Cortex of kidney (tissue), 1 donor: ENCODE results near the gene MMP24OS.
"Not testable (repeated sequence)": the region's sequence is repeated elsewhere in the genome, so short reads cannot be mapped to it uniquely, and the experiment has no call there.

ENCODE experiments used
- DNase-seq: peaks from one replicate; lab custom pipeline; 2025; lab: John Stamatoyannopoulos, UW

The MMP24OS gene

GRCh38 chr20:35275741-35276251 is 2.1 kb downstream of the MMP24OS start:
- DNase-seq = no peak

- DNase-seq = no peak
Observed at GRCh38 chr20:35274172-35275092, 3.5 kb downstream of the MMP24OS start.

- no peak for DNase-seq
Observed at GRCh38 chr20:35273449-35274171, 4.3 kb downstream of the MMP24OS start.

- no peak for DNase-seq
Observed at GRCh38 chr20:35271904-35272303, 6.0 kb downstream of the MMP24OS start.

GRCh38 chr20:35271073-35271882 is 6.6 kb downstream of the MMP24OS start:
- no peak for DNase-seq

GRCh38 chr20:35270021-35270902 is 7.7 kb downstream of the MMP24OS start:
- DNase-seq = no peak

GRCh38 chr20:35269055-35269781 is 8.7 kb downstream of the MMP24OS start:
- no peak for DNase-seq

GRCh38 chr20:35267092-35267491 is 10.8 kb downstream of the MMP24OS start:
- DNase-seq = no peak

- no peak for DNase-seq
Observed at GRCh38 chr20:35264755-35265154, 13.2 kb downstream of the MMP24OS start.

GRCh38 chr20:35263532-35264341 is 14.2 kb downstream of the MMP24OS start:
- no peak for DNase-seq

GRCh38 chr20:35262731-35263531 is 15.0 kb downstream of the MMP24OS start:
- DNase-seq = not testable (repeated sequence)

GRCh38 chr20:35262321-35262720 is 15.6 kb downstream of the MMP24OS start:
- not testable (repeated sequence) for DNase-seq

- no peak for DNase-seq
Observed at GRCh38 chr20:35260426-35260825, 17.5 kb downstream of the MMP24OS start.

- DNase-seq = no peak
Observed at GRCh38 chr20:35257175-35257909, 20.6 kb downstream of the MMP24OS start.

GRCh38 chr20:35254448-35254999 is 23.4 kb downstream of the MMP24OS start:
- DNase-seq = no peak

GRCh38 chr20:35253010-35253409 is 24.9 kb downstream of the MMP24OS start:
- no peak for DNase-seq

GRCh38 chr20:35252598-35252997 is 25.3 kb downstream of the MMP24OS start:
- not testable (repeated sequence) for DNase-seq
